Mesothelial cell of epicardium (in vitro differentiated cells): ENCODE data around the gene CAMKK1. TPM values are rescaled to one million over a fixed set of nuclear protein-coding genes. Genes with fewer than 3 reads are reported as not detected.
A peak's percentile ranks its signal among the peaks of the same experiment; 100 is the strongest.

Source experiments
- DNase-seq, 2 experiments: peaks; one replicate each; pipeline ENCODE4 v3.0.0; 2021; ENCODE audit warnings: low spot score in 2 of 2; ENCODE audit not compliant: unreplicated experiment in 2 of 2
- H3K27ac Mint-ChIP-seq: 2 replicates; pipeline ENCODE4 v1.8.0; 2021; ENCODE audit warnings: mixed read lengths
- H3K27me3 Mint-ChIP-seq: 2 replicates; pipeline ENCODE4 v1.8.0; 2021; ENCODE audit warnings: low read depth, mixed read lengths
- H3K36me3 Mint-ChIP-seq: 2 replicates; pipeline ENCODE4 v1.8.0; 2021; ENCODE audit warnings: mixed read lengths
- H3K4me1 Mint-ChIP-seq: 2 replicates; pipeline ENCODE4 v1.8.0; 2021; ENCODE audit warnings: mixed read lengths
- H3K4me3 Mint-ChIP-seq: 2 replicates; pipeline ENCODE4 v1.8.0; 2021; ENCODE audit warnings: mild to moderate bottlenecking, moderate library complexity, mixed read lengths
- H3K9me3 Mint-ChIP-seq: 2 replicates; pipeline ENCODE4 v1.8.0; 2021; ENCODE audit warnings: mixed read lengths
- total RNA-seq: library from RNA; stranded (reverse); gene quantifications from 3 replicates; pipeline ENCODE4 v1.2.1, GENCODE V29; 2021
- TF ChIP-seq, protein P1 (sequence below): fragments of 200-600 bp; sonication (generic); IDR thresholded peaks from one replicate; pipeline ENCODE4 v1.5.0; 2021; ENCODE audit warnings: antibody characterized with exemption; ENCODE audit not compliant: unreplicated experiment

The CAMKK1 gene
- total RNA-seq, 1 donor from 2014 or later: 4.3 TPM

DNA sequence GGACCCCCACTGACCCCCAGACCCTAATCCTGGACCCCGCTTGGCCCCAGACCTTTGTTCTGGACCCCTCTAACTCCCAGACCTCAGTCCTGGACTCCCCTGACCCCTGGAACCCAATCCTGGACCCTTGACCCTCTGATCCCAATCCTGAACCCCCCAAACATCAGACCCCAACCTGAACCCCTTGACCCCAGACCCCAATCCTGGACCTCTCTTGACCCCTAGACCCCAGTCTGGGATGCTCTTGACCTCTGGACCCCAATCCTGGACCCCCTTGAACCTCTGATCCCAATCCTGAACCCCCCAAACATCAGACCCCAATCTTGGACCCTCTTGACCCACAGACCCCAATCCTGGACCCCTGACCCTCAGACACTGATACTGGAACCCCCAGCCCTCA is 36.9 kb upstream of the CAMKK1 start:
- no peak for DNase-seq
- no peaks in the 10 kb centered on the region for H3K36me3 Mint-ChIP-seq
- H3K27me3 Mint-ChIP-seq: no peaks in the 10 kb centered on the region
- H3K9me3 Mint-ChIP-seq: no peaks in the 10 kb centered on the region
- H3K4me3 Mint-ChIP-seq: no peak overlapping the region
- peaks cover 30% of the 10 kb centered on the region for H3K4me1 Mint-ChIP-seq
- no peak overlapping the region for H3K27ac Mint-ChIP-seq
- TF ChIP-seq, protein P1, sequence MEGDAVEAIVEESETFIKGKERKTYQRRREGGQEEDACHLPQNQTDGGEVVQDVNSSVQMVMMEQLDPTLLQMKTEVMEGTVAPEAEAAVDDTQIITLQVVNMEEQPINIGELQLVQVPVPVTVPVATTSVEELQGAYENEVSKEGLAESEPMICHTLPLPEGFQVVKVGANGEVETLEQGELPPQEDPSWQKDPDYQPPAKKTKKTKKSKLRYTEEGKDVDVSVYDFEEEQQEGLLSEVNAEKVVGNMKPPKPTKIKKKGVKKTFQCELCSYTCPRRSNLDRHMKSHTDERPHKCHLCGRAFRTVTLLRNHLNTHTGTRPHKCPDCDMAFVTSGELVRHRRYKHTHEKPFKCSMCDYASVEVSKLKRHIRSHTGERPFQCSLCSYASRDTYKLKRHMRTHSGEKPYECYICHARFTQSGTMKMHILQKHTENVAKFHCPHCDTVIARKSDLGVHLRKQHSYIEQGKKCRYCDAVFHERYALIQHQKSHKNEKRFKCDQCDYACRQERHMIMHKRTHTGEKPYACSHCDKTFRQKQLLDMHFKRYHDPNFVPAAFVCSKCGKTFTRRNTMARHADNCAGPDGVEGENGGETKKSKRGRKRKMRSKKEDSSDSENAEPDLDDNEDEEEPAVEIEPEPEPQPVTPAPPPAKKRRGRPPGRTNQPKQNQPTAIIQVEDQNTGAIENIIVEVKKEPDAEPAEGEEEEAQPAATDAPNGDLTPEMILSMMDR: no peak

DNA sequence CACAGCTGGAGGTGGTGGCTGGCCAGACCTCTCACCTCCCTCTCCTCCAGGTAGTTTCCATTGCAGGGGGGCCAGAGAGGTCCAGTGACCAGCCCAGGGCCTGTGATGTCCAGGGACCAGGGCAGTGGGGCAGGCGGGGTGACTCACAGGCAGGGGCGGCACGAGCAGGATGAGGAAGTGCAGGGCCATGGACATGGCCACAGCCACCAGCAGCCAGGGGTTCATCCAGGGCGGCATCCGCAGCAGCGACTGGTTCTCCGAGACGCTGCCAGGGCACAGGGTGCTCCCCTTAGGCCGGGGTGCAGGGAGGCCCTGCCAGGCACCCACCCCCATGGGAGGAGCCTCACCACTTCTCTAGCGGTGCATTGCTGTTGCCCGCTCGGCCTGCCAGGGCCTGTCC is 36.3 kb upstream of the CAMKK1 start:
- H3K4me1 Mint-ChIP-seq: peaks cover 31% of the 10 kb centered on the region
- no peak overlapping the region for H3K27ac Mint-ChIP-seq
- H3K36me3 Mint-ChIP-seq: no peaks in the 10 kb centered on the region
- no peak overlapping the region for H3K4me3 Mint-ChIP-seq
- DNase-seq: no peak
- TF ChIP-seq, protein P1: no peak
- no peaks in the 10 kb centered on the region for H3K9me3 Mint-ChIP-seq
- H3K27me3 Mint-ChIP-seq: no peaks in the 10 kb centered on the region

DNA sequence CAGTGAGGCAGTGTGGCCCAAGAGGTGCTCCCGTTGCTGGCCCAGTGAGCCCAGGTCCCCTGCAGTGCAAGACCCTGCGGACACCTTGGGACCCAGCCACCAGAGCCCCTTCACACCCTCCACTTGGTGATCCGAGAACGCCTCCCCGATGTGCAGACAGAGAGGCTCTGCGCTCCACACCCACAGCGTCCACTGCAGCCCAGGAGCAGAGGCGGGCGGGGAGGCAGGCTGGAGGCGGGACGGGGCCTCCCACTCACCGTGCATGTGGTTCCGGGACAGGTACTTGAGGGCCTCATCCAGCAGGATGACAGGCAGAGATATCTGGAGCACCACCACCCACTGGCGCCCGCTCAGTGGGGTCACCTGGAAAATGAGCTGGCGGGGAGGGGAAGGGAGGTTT is 35.6 kb upstream of the CAMKK1 start:
- DNase-seq: no peak
- Mint-ChIP-seq H3K9me3 (no peaks in the 10 kb centered on the region), H3K4me3 (no peak overlapping the region), H3K4me1 (peaks cover 33% of the 10 kb centered on the region), H3K27me3 (no peaks in the 10 kb centered on the region), H3K36me3 (no peaks in the 10 kb centered on the region), H3K27ac (no peak overlapping the region)
- TF ChIP-seq, protein P1: no peak

DNA sequence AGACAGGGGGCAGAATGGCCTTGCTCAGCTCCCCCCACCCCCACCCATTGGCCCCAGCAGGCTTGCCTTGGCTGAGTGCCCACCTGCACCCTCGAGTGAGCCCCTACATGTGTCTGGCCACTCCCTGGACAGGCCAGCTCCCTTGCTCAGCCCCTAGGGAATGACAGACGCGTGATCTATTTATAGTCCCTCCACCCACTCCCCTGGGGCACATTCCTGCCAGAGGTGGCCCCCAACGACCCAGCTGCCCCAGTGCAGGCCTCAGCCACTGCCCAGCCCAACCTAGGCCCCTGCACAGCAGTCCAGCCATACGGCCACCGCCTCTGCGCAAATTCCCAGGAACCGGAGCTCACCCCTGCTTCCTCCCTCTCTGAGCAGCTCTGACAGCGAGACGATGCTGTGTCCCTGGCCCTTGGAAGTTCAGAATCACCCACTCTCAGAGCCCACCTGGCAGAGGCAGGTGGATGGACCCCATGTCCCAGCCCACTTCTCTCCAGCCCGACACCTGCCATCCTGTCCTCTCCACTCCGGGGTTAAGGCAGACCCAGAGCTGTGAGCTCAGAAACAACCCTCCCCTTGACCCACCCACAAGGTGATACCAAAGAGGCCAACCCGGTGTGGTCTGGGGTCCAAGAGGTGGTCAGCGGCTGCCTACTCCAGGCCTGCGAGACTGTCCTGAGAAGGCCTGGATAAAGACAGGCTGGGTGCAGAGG is 34.9 kb upstream of the CAMKK1 start:
- Mint-ChIP-seq H3K4me3 (no peak overlapping the region), H3K27ac (no peak overlapping the region), H3K9me3 (no peaks in the 10 kb centered on the region), H3K36me3 (no peaks in the 10 kb centered on the region), H3K27me3 (no peaks in the 10 kb centered on the region), H3K4me1 (peaks cover 34% of the 10 kb centered on the region)
- TF ChIP-seq, protein P1: no peak
- no peak for DNase-seq

DNA sequence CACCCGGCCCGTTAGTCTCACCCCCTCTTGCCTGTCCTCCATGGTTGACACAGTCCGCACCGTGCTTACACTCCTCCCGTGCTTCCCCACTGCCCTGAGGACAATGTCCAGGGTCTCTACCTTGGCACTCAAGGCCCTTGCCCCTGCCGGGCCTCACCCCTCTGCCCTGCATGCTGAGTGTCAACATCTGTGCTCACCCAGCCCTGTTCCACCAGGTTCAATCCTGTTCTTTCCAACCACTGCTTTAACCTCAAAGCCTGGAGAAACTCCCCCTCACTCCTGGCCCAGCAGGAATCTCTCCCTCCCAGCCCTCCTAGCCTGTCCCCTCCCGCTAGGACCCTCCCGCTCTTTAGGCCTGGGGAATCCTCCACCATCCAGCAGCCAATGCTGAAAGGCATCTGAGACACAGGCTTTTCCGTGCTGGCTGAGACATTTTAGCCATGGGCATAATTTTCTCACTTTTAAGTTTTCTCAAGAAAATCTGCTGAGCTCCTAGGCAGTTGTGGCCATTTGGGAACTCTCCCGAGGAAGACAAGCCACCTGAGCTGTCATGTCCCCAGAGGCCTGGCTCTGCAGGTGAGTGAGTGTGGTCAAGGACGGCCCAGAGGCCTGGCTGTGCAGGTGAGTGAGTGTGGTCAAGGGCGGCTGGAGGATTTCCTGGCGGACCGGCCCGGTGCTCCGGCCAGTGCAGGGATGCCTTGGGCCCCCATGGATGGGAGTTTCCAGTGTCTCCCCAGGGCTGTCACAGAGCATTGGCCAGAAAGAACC is 34.2 kb upstream of the CAMKK1 start:
- H3K4me1 Mint-ChIP-seq: peaks cover 36% of the 10 kb centered on the region
- peak overlapping the region; percentile 3 for H3K4me3 Mint-ChIP-seq
- no peaks in the 10 kb centered on the region for H3K9me3 Mint-ChIP-seq
- no peaks in the 10 kb centered on the region for H3K27me3 Mint-ChIP-seq
- TF ChIP-seq, protein P1: no peak
- no peak for DNase-seq
- H3K27ac Mint-ChIP-seq: peak overlapping the region; percentile 85
- H3K36me3 Mint-ChIP-seq: no peaks in the 10 kb centered on the region
